MCF 10A (cell line): ENCODE measurements around the gene SCRN1. TPM values are rescaled to one million over a fixed set of nuclear protein-coding genes. Genes with fewer than 3 reads are reported as not detected.

ENCODE experiments used
- BruUV-seq: library from RNA; stranded (reverse); fragments of 400-500 nt; replicated peaks from 2 replicates; lab custom pipeline; 2021; lab: Mats Ljungman, UMichigan
- CTCF ChIA-PET: fragments of 300-600 bp; sonication (Branson Sonifier 250); formaldehyde crosslinking; extraction: SDS; loops from one replicate; lab custom pipeline; 2021; ENCODE audit warnings: antibody characterized with exemption, inconsistent platforms; lab: Yijun Ruan, JAX
- POLR2A ChIA-PET: fragments of 300-600, 350-650 bp; sonication (Branson Sonifier 250); formaldehyde crosslinking; extraction: SDS; loops from one replicate; lab custom pipeline; 2020; ENCODE audit warnings: antibody characterized with exemption, inconsistent platforms; lab: Yijun Ruan, JAX
- DNase-seq: peaks from one replicate; pipeline ENCODE4 v3.0.0-alpha.2; 2018; ENCODE audit not compliant: unreplicated experiment
- H3K27ac Mint-ChIP-seq: one replicate; pipeline ENCODE4 v1.8.0; 2022; ENCODE audit warnings: mild to moderate bottlenecking, low read depth, mixed read lengths; ENCODE audit not compliant: unreplicated experiment
- H3K27me3 Mint-ChIP-seq: one replicate; pipeline ENCODE4 v1.8.0; 2022; ENCODE audit warnings: mixed read lengths; ENCODE audit not compliant: insufficient read depth, unreplicated experiment
- H3K36me3 Mint-ChIP-seq: one replicate; pipeline ENCODE4 v1.8.0; 2022; ENCODE audit warnings: mild to moderate bottlenecking, moderate library complexity, mixed read lengths; ENCODE audit not compliant: insufficient read depth, unreplicated experiment
- H3K4me1 Mint-ChIP-seq: one replicate; pipeline ENCODE4 v1.8.0; 2022; ENCODE audit warnings: mixed read lengths; ENCODE audit not compliant: insufficient read depth, unreplicated experiment
- H3K4me3 Mint-ChIP-seq: one replicate; pipeline ENCODE4 v1.8.0; 2022; ENCODE audit warnings: mild to moderate bottlenecking, moderate library complexity, mixed read lengths; ENCODE audit not compliant: unreplicated experiment
- H3K9me3 Mint-ChIP-seq: one replicate; pipeline ENCODE4 v1.8.0; 2022; ENCODE audit warnings: mixed read lengths; ENCODE audit not compliant: unreplicated experiment
- intact Hi-C: fragments of 100-400 bp; cut with micrococcal nuclease; formaldehyde crosslinking; loops from 2 replicates; pipeline ENCODE4 v1.14.1; 2022
- total RNA-seq: library from RNA; stranded (reverse); gene quantifications from 2 replicates; pipeline ENCODE4 v1.2.3, GENCODE V29; 2022
- TF ChIP-seq, protein P1 (sequence below): fragments of 200-600 bp; IDR thresholded peaks from one replicate; pipeline ENCODE4 v1.8.0; 2022; ENCODE audit warnings: antibody characterized with exemption, mild to moderate bottlenecking; ENCODE audit not compliant: unreplicated experiment

SCRN1 gene
- total RNA-seq, 1 experiment from 2014 or later = 30.2 TPM

DNA sequence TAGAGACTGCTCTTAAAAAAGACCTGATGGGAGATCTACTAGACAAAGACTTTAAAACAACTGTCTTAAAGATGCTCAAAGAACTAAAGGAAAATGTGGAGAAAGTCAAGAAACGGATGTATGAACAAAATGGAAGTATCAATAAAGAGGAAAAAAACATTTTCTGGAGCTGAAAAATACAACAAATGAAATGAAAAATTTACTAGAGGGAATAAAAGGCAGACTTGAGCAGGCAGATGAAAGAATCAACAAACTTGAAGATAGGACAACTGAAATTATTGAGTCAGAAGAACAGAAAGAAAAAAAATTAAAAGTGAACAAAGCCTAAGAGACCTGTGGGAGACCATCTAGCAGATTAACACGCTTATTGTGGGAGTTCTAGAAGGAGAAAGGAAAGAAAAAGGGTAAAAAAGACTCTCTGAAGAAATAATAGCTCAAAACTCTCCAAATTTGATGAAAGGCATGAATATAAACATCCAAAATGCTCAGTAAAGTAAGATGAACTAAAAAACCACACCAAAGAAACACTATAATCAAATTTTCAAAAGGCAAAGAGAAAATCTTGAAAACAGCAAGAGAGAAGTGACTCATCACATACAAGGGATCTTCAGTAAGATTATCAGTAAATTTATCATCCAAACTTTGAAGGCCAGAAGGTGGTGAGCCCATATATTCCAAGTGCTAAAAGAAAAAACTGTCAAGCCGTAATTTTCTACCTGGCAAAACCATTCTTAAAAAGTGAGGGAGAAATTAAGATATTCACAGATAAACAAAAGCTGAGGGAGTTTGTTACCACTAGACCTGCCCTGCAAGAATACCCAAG is 83.2 kb downstream of the SCRN1 start:
- H3K36me3 Mint-ChIP-seq = no peaks in the 10 kb centered on the region
- no peaks in the 10 kb centered on the region for H3K4me1 Mint-ChIP-seq
- POLR2A ChIA-PET = no interaction called here
- intact Hi-C loops = no loop called here
- no peak overlapping the region for H3K27ac Mint-ChIP-seq
- BruUV-seq = no TSS peak
- H3K4me3 Mint-ChIP-seq = no peak overlapping the region
- peaks cover 23% of the 10 kb centered on the region for H3K9me3 Mint-ChIP-seq
- TF ChIP-seq, protein P1, sequence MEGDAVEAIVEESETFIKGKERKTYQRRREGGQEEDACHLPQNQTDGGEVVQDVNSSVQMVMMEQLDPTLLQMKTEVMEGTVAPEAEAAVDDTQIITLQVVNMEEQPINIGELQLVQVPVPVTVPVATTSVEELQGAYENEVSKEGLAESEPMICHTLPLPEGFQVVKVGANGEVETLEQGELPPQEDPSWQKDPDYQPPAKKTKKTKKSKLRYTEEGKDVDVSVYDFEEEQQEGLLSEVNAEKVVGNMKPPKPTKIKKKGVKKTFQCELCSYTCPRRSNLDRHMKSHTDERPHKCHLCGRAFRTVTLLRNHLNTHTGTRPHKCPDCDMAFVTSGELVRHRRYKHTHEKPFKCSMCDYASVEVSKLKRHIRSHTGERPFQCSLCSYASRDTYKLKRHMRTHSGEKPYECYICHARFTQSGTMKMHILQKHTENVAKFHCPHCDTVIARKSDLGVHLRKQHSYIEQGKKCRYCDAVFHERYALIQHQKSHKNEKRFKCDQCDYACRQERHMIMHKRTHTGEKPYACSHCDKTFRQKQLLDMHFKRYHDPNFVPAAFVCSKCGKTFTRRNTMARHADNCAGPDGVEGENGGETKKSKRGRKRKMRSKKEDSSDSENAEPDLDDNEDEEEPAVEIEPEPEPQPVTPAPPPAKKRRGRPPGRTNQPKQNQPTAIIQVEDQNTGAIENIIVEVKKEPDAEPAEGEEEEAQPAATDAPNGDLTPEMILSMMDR = no peak
- no peak for DNase-seq
- peaks cover 41% of the 10 kb centered on the region for H3K27me3 Mint-ChIP-seq
- CTCF ChIA-PET = interaction anchor here (1.0 to 3.2 kb wide), 3 partner anchors 15 to 28 kb away, joined by 3 to 22 read pairs (median 5); no protein-coding TSS in a partner anchor

DNA sequence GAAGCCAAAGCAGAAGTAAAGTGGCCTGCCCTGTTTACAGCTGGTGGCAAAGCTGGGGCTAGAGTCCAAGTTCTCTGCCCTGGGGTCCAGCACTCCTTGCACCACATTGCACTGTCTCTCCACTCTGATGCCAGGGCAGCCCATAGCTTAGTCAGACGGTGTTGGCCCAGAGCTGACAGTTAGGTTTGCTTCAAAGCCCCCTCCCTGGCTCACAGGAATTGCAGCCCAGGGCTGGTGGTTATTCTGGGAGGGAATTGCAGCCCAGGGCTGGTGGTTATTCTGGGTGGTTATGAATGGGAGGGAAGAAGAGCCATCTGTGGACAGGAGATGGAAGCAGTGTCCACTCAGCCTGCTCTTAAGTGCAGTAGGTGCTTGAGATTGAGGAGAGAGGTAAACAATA is 88.9 kb downstream of the SCRN1 start:
- ChIA-PET CTCF (interaction anchor here (0.5 kb wide), 1 partner anchor 906 kb away, joined by 3 read pairs; no protein-coding TSS in a partner anchor), POLR2A (no interaction called here)
- H3K27ac Mint-ChIP-seq = no peak overlapping the region
- no TSS peak for BruUV-seq
- no peak overlapping the region for H3K4me3 Mint-ChIP-seq
- TF ChIP-seq, protein P1 = no peak
- H3K36me3 Mint-ChIP-seq = no peaks in the 10 kb centered on the region
- no peaks in the 10 kb centered on the region for H3K4me1 Mint-ChIP-seq
- peaks cover 17% of the 10 kb centered on the region for H3K9me3 Mint-ChIP-seq
- intact Hi-C loops = no loop called here
- no peak for DNase-seq
- H3K27me3 Mint-ChIP-seq = peaks cover 30% of the 10 kb centered on the region

DNA sequence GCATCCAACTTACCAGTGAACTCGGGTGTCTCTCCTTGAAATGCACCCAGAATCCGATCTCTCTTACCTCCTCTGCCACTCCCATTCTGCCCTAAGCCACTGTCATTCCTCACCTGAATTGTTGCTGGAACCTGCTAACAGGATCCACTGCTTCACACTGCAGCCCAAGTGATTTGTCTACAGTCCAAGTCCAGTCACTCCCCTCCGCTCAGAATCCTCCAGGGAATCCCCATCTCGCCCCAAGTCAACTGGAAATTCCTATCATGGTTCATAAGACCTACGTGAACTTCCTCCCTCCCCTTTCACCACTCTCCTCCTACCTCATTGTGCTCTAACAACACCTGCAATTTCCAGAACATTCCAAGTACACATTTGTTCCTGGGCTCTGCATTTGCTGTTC is 91.3 kb downstream of the SCRN1 start:
- no peaks in the 10 kb centered on the region for H3K4me1 Mint-ChIP-seq
- POLR2A ChIA-PET = no interaction called here
- CTCF ChIA-PET = interaction anchor here (1.2 kb wide), 1 partner anchor 10 kb away, joined by 3 read pairs; no protein-coding TSS in a partner anchor

More for the DNA sequence above, 91.3 kb downstream of the SCRN1 start:
- no TSS peak for BruUV-seq
- Mint-ChIP-seq H3K36me3 (no peaks in the 10 kb centered on the region), H3K27ac (no peak overlapping the region), H3K27me3 (peaks cover 20% of the 10 kb centered on the region), H3K9me3 (peaks cover 10% of the 10 kb centered on the region), H3K4me3 (no peak overlapping the region)
- TF ChIP-seq, protein P1 = no peak
- intact Hi-C loops = no loop called here
- no peak for DNase-seq
